GM19467 (cell line): ENCODE measurements around the gene CWC27.
A peak's percentile ranks its signal among the peaks of the same experiment; 100 is the strongest.

Experiments
- ATAC-seq: cut with Tn5 transposase; IDR thresholded peaks from one replicate; pipeline ENCODE4 v1.9.1; 2021; ENCODE audit warnings: mild to moderate bottlenecking, moderate library complexity; ENCODE audit not compliant: unreplicated experiment

Gene CWC27

GRCh38 chr5:65030056-65030455 lies 261.3 kb downstream of the CWC27 start:
- no peak for ATAC-seq

DNA sequence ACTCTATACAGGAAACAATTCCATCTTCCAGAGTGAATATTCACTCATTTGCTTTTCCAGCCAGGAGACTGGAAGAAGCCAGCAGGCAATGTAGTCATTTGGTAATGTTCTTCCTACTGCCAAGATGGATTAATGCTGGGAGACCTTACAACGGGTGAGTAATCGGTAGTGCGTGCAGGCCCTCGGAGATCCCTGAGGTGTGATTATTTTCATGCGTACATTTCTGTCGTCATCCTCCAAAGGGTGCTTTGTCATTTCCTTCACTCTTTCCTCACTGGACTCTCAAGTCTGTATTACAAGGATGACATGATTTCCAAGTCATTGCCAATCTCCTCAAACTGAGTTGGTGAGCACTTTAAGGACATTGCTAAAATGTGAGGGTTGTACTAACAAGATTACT lies 263.5 kb downstream of the CWC27 start:
- ATAC-seq, result no peak

DNA sequence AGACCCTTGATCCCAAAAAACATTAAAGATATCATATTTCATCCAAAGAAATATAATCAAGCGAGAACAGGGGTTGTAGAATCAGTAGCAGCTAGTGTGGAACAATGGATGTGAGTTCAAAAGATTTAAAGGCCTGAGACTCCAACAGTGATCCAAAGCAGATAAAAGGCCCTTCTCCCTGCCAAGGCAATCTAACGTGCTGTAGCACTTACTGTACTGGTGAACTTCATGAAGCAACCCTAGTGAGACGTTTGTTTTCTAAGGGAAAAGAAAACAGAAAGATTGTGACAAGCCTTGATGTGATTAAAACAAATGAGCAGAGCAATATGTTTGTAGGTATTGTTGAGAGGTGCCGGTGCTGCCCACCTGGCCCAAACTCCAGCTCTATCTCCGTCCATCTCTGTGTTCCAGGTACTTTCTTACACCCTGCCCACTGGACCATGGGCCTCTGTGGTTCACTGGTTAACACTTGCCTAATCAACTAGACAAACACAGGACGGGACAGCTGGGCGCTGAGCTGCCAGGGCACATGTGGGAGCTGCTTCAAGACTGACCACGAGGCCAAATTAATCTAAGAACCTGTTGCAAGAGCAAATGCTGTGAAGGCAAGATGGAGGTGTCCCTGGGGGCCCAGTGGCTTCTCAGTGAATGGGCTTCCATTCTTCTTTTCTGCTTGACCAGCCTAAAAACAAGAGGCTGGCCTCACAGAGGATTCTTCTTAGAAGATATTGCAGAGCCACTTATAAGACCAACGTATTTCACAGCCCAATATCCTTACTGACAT lies 265.5 kb downstream of the CWC27 start:
- ATAC-seq, result no peak

DNA sequence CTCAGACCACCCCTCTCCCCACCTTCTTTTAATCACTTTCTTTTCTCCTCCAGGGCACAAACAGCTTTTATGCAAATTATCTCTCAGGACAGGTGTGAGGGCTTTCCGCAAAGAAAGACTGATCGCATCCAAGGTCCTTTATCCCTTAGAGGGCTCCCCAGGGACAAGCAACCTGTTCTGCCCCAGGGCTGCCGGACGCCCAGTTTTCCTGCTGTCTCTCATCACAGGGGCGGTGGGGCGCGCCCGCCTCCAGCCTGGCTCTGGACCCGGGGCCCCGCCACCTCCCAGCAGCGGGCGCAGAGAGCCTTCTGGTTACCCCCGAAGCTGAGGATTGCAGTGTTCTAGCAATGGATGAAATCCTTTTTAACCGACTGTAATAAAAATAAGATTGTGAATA lies 266.1 kb downstream of the CWC27 start:
- no peak for ATAC-seq

- ATAC-seq, result peak; percentile 84
Measured at GRCh38 chr5:65035211-65036206, 266.8 kb downstream of the CWC27 start.

DNA sequence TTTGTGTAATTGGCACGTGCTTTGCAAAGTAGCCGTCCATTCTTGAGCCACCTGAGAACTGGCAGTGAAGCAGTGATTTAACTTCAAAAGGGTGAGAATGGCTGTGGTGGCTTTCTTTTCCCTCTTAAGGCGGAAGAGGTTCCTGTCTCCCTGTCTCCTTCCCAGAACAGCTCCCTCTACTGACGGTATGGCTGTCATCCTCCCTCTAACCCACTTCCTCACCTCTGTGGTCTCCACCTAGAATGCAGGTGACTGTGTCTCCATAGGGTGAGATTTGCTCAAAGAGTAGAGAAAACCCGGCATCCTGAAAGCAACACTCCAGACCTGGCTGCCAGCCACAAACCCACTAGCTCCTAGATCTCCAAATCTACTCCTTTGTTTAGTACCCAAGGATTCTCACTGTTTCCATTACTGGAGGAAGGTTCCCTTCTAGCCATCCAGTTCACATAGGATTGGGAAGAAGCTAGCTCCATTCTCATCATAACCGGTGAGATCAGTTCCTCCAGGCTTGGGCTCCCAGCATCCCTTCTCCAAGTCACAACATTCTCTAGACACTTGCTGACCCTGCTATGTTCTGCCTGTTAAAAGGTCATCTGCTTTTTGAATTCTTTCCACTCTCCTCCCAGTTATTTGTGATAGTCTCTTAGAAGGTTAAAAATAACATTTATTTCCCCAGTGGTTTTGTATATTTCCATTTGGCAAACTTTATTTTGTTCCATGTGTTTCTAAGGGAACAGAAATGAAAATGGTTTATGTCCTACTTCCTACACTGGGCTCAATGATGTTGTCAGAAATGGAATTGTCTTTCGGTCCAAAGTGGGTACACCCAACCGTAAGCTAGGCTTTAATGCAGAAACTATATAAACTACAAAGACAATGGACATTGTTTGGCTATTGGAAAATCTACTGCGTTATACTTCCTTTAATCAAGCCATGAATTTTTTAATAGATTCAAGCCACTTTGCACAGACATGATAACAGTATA lies 269.4 kb downstream of the CWC27 start:
- no peak for ATAC-seq

GRCh38 chr5:65041296-65042158 lies 272.8 kb downstream of the CWC27 start:
- no peak for ATAC-seq

- peak; percentile 63 for ATAC-seq
Measured at GRCh38 chr5:65043843-65044359, 275.2 kb downstream of the CWC27 start.

- no peak for ATAC-seq
Measured at GRCh38 chr5:65047225-65047624, 278.5 kb downstream of the CWC27 start.

DNA sequence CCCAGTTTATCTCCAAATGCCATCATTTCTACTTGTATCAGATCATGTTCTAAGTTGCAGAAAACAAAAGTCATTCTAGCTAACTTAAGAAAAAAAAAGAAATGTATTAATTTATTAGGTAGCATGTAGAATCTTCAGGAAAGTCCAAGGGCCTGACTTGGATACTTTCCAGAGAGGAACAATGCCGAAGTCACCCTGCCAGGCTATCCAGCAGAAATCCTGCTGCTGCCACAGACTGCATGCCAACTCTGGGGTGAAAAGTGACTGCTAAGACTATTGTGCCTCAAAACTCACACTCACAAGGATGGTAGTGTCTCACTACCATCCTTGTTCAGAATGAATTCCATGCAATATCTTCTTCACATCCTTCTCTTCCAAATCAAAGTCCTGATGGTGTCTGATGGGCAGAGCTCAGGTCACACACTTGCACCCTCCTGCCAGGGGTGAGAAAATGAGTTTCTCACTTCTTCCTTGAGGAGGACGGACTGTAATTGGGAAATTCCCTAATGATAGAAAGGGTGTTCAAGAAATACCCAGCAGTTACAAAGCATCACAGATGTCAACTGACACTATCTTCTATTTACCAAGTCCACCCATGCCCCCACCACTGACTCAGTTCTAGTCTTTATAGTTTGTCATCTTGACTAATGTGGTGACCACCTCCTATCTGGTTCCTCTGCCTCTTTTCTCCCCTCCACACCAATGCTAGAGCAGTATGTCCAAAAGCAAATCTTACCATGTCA lies 279.4 kb downstream of the CWC27 start:
- ATAC-seq, result no peak

- no peak for ATAC-seq
Measured at GRCh38 chr5:65050140-65050539, 281.4 kb downstream of the CWC27 start.

DNA sequence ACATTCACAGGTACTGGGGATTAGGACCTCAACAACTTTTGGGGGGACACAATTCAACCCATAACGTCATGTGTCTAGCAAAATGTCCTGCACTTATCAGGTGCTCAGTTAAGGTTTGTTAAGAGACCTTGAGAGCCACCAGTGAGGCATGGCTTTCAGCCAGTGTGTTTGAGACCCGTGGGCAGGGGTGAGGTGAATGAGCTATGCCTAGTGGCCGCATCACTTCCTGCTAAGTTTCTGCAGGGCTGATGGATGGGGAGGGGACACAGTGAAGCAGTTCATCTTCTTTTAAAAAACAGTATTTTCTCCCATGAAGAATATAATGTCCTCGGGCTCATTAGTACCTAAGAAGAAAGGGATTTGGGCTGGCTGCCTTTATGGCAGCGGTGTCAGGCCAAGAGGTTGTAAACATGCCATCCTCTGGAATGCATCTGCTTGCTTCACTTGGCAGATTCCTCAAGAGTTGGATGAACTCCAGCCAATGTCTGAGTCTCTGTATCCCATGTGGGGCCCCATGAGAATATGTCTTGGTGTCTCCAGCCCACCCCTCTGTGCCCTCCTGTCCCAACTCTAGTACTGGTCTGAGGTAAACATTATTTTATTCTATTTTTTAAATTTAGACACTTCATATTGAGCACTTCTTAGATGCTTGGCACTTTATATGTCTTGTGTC lies 282.2 kb downstream of the CWC27 start:
- no peak for ATAC-seq

DNA sequence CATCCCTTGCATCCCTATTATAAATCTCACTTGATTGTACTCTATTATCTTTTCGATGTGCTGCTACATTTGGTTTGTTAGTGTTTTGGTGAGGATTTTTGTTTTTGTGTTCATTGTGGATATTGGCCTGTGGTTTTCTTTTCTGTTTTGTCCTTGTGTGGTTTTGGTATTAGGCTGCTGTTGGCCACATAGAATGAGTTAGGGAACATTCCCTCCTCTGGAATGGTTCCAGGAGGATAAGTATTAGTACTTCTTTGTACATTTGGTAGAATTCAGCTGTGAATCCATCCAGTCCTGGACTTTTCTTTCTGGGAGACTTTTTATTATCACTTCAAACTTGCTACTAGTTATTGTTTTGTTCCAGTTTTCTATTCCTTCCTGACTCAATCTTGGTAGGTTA lies 287.2 kb downstream of the CWC27 start:
- ATAC-seq, result no peak

- ATAC-seq, result no peak
Measured at GRCh38 chr5:65059681-65060598, 291.2 kb downstream of the CWC27 start.

DNA sequence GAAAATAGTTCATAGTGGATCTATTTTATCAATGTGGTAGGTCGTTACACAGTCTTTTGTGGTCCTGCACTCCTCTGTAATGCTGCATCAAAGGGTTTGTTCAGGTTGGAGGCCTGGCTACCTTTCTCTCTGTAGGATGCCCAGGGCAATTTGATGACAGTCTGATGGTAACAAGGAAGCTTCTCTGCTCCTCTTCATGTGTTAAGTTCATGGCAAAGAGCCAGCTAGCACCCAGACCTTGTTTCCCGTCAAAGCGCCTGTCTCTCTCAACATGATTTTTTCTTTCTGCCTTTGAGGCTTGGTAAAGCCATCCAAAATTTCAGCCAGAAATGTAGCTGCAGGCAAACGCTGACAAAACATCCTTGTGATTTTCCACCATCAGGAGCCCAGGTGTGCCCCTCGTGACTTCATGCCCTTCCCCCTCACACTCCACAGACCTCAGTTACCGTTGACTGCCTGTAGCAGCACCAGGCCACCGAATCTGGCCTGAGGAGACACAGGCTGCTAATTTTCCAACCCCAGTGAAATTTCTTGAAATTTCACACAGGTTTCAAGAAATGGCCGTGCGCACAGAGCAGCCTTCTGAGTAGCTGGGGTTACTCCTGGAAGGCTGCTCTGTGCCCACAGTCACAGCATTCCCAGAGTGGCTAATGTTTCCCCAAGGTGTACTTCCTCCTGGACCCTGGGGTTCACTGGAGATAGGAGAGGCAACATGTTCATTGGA lies 292.7 kb downstream of the CWC27 start:
- peak; percentile 65 for ATAC-seq

DNA sequence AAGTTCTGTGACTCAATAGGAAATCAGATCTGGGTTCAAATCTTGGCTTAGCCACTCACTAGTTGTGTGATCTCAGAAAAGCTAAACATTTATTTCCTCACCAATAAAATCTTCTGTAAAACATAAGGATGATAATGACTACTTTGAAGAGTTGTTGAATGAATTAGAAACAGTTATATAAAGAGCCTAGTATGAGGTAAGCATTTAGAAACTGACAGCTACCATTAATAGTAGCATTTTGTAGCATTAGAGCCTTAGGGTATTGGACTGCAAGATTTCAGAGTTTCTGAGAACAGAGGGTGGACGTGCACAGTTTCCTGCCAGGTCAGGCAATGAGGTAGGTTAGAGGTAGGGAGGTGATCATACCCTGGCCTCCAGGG lies 293.2 kb downstream of the CWC27 start:
- peak; percentile 25 for ATAC-seq
